ENCODE results near the gene FNDC8.
"Not testable (repeated sequence)": the region's sequence is repeated elsewhere in the genome, so short reads cannot be mapped to it uniquely, and the experiment has no call there.

The FNDC8 gene

DNA sequence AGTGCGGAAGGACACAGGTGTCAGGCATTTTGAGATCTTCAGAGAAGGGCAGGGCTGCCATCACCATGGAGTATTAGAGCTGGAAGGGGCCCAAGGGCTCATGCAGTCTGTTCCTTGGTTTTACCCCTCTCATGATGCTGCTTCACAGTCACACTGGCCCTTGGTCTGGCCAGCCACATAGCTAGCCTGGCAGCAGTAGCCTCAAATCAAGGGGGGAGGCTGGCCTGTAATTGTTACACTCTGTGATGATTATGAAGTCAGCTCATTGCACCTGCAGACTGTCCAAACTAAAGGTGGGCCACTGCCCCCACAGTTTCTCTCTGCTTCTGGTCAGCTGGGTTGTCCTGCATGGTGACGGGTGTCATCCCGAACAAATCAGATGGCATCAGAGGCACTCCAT lies at the start of gene FNDC8:
Gene FNDC8 (plus strand): TSS at position 301 of the 400 bp plus-strand sequence. CDS start 79 bp downstream, at position 380.
- DNase-seq (ENCODE audit: low read depth, low spot score), result no peak

GRCh38 chr17:35073183-35073790 lies 48.1 kb upstream of the FNDC8 start:
- DNase-seq (ENCODE audit: low read depth, low spot score), result no peak

DNA sequence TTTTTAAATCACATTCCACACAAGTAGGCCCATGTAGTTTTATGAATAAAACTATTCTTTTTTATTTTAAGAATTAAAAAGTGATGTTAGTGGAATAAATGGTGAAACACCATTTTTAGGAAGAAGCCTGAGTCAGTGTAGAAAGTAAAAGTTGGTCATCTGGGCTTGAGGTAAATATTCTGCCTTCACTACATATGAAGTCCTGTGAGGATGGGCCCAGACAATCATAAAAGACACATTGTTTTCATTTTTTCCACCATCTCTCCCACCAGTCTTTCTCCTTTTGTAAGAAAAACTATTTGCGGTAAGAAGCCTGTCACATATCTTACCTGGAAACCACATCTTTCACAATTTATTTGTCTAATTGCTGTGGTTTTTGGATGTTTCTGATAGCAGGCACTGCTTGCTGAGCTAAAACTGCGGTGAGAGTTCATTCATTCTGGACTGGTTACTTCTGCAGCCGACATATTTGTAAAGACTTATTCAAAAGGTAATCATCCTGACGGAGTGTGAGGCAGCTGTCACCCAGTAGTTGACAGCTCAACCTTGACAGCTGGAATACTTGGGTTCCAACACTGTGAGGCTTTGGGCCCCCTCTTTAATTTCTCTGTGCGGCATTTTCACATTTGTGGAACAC lies 47.3 kb upstream of the FNDC8 start:
- no peak for DNase-seq (ENCODE audit: low read depth, low spot score)

- no peak for DNase-seq (ENCODE audit: low read depth, low spot score)
Measured at GRCh38 chr17:35074711-35075707, 46.4 kb upstream of the FNDC8 start.

DNA sequence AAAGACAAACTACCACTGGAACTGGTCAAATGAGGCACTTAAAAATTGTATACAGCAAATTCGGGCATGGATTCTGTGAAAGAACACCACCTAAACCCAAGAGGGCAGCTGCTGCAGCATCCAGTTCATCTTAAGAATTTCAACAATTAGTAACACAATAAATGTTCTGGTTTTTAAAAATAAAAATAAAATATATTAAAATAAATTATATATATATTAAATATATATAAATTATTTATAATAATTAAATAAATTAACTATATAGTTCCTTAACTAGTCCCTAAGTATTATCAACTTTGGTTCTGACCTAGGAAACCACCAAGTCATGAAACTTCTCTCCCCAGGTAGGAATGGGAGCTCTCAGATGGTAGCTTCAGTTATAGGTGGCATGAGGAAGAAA lies 44.5 kb upstream of the FNDC8 start:
- no peak for DNase-seq (ENCODE audit: low read depth, low spot score)

GRCh38 chr17:35079547-35080423 lies 41.6 kb upstream of the FNDC8 start:
- no peak for DNase-seq (ENCODE audit: low read depth, low spot score)

DNA sequence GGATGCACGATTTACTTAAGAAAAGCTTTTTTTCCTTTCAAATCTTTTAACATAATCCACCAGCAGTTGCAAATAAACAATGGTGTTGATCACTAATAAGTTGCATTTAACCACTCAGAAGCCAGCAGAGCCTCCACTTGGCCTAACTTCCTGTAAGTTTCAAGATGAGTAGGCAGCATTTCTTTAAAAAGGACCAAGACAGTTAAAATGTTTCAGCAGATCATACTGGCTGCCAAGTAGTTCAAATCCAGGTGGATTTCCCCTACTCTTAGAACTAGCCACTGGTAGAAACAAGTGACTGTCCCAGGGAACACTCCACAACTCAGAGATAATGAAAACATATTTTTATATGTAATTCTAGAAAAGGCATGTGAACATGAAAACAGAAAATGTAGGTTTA lies 40.9 kb upstream of the FNDC8 start:
- no peak for DNase-seq (ENCODE audit: low read depth, low spot score)

GRCh38 chr17:35081638-35082037 lies 39.8 kb upstream of the FNDC8 start:
- DNase-seq (ENCODE audit: low read depth, low spot score), result no peak

- no peak for DNase-seq (ENCODE audit: low read depth, low spot score)
Measured at GRCh38 chr17:35082073-35082657, 39.2 kb upstream of the FNDC8 start.

- no peak for DNase-seq (ENCODE audit: low read depth, low spot score)
Measured at GRCh38 chr17:35083071-35083470, 38.3 kb upstream of the FNDC8 start.

GRCh38 chr17:35084987-35085386 lies 36.4 kb upstream of the FNDC8 start:
- DNase-seq (ENCODE audit: low read depth, low spot score), result no peak

DNA sequence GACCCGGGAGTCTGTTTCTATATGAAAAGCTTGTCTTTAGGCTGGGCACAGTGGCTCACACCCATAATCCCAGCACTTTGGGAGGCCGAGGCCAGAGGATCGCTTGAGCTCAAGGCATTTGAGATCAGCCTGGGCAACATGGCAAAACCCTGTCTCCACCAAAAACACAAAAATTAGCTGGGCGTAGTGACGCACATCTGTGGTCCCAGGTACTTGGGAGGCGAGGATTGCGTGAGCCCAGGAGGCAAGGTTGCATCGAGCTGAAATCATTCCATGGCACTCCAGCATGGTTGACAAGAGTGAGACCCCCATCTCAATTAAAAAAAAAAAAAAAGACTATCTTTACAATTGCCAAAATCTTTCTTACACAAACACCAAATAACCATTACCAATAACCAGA lies 35.3 kb upstream of the FNDC8 start:
- DNase-seq (ENCODE audit: low read depth, low spot score), result no peak

DNA sequence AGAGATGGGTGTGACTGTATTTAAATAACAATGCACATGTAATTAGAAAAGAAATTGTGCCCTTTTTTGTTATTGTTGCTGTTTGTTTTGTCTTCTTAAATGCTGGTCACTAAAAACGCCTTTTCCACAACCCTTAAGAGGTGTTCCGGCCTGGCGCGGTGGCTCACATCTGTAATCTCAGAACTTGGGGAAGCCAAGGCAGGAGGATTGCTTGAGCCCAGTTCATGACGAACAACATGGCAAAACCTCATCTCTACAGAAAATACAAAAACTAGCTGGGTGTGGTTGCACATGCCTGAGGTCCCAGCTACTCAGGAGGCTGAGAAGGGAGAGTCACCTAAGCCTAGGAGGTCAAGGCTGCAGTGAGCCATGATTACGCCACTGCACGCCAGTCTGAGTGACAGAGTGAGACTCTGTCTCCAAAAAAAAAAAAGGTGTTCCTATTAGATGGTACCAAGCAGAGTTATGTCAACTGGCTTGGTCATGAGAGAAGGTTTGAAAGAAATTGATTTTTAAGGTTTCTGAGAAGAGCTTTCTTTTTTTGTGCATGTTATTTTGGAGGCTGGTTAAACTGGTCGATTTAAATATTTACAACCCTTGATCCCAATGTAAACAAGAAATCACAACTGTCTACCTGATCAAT lies 34.4 kb upstream of the FNDC8 start:
- no peak for DNase-seq (ENCODE audit: low read depth, low spot score)

DNA sequence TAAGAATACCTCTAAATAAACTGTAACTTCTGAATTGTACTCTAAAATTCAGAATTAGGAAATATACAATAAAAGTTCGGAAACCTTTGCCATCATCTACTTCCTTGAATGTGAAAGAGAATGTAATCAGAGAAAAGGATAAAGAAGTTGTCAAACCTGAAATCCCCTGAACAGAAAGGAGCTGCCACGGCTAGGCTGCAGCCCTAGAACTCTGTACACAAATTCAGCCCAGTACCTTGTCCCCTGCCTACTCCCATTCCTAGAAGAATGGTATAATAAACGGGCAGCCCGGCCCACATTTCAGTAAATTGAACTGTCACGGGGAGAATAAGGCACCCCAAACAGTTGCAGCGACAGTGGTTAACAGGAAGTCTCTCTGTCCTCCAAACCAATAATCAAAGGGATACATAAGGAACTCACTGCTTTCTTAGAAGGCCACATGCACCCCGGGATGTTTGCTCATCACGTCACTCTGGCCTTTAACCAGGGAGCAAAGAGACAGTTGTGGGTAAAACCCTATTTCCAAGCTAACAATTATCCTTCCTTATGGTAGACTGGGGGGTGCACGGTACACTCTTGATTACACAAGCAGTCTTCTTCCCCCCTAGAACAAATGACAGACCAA lies 33.6 kb upstream of the FNDC8 start:
- DNase-seq (ENCODE audit: low read depth, low spot score), result no peak

GRCh38 chr17:35088356-35088880 lies 33.0 kb upstream of the FNDC8 start:
- DNase-seq (ENCODE audit: low read depth, low spot score), result no peak

GRCh38 chr17:35088881-35089585 lies 32.4 kb upstream of the FNDC8 start:
- DNase-seq (ENCODE audit: low read depth, low spot score), result peak; percentile 70

- peak; percentile 28 for DNase-seq (ENCODE audit: low read depth, low spot score)
Measured at GRCh38 chr17:35089586-35090296, 31.7 kb upstream of the FNDC8 start.

DNA sequence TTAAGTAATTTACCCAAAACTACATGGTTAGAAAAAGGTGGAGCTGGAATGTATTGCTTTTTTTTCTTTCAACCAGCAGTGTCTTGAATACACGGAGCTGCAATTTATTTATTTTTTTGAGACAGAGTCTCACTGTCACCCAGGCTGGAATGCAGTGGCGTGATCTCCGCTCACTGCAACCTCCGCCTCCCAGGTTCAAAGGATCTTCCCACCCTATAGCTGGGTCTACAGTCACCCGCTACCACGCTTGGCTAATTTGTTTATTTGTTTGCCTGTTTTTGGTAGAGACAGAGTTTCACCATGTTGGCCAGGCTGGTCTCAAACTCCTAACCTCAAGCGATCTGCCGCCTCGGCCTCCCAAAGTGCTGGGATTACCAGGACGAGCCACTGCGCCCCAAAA lies 30.7 kb upstream of the FNDC8 start:
- not testable (repeated sequence) for DNase-seq (ENCODE audit: low read depth, low spot score)

DNA sequence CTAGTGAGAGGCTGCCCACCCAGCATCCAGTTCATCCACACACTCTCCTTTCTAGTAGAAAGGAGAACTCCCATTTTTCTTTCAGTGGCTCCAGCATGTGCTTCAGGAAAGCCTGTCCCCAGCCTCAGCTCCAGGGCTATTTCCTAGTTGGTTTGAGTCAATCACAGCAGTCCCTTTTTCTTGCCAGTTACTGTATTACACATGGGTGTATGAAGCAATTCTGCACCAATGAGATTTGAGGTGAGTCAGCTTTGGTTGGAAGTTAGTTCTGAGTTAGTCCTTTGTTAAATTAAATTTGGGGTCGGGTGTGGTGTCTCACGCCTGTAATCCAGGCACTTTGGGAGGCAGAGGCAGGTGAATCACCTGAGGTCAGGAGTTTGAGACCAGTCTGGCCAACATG lies 26.5 kb upstream of the FNDC8 start:
- DNase-seq (ENCODE audit: low read depth, low spot score), result no peak

All from activated naive CD8-positive, alpha-beta T cell treated with anti-CD3 and anti-CD28 coated beads, Interleukin-2, amount 50 U/mL, for 16 hours (primary cell).